ENCODE measurements around the gene RSBN1L.

Gene RSBN1L

DNA sequence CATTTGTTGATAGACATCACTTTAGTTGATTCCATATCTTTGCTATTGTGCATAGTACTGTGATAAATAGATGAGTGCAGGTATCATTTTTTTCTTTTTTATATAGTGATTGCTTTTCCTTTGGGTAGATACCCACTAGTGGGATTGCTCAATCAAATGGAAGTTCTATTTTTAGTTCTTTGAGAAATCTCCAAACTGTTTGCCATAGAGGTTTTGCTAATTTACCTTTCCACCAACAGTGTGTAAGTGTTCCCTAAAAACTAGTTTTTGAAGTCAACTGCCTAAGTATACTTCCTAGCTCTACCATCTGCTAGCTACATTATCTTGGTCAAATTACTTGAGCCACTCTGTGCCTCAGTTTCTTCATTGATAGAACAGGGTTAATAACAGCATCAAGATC is 31.5 kb upstream of the RSBN1L start:
- Histone ChIP-seq H3K4me3 (ENCODE audit: low read length in 2 of 2) (no peak overlapping the region), H3K27ac (replicated peaks; ENCODE audit: low read length) (no peak overlapping the region)

DNA sequence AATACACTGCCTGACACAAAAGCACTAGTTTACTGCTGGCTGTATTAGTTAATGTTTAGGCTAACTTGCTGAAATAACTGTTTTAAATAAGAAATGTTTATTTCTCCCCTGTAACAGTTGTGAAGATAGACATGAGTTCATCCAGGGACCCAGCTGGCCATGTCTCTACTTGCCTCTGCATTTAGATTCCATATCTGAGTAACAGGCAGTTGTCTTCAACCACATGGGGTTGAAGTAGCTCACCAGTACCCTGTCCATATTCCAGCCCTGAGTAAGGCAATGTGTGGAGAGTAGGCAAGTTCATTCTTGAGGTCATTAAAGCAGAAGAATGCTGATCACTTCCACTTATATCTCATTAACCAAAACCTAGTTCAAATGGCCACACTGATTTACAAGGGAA is 31.1 kb upstream of the RSBN1L start:
- H2BK12ac ChIP-seq (ENCODE audit: low read length) = no peak overlapping the region
- DNase-seq (ENCODE audit: low spot score) = no peak
- no peak overlapping the region for H3K23ac ChIP-seq (ENCODE audit: low read depth, low read length, poor library complexity)
- H2AFZ ChIP-seq (ENCODE audit: low read length) = no peak overlapping the region
- H3K79me1 ChIP-seq (ENCODE audit: low read depth, low read length) = no peaks in the 10 kb centered on the region
- H3K27me3 ChIP-seq (ENCODE audit: control insufficient read depth in 3 of 3, insufficient read depth in 3 of 3, low read depth in 1 of 3, low read length in 3 of 3) = no peaks in the 10 kb centered on the region
- H3K9ac ChIP-seq (ENCODE audit: low read depth, low read length, poor library complexity) = no peak overlapping the region
- no peak overlapping the region for H3K4me3 ChIP-seq (ENCODE audit: low read length in 2 of 2)
- H3K4ac ChIP-seq (ENCODE audit: low read length) = no peak overlapping the region
- H3K27ac ChIP-seq (replicated peaks; ENCODE audit: low read length) = peak overlapping the region; percentile 35
- no peak overlapping the region for H2BK5ac ChIP-seq (ENCODE audit: low read length)
- no peak overlapping the region for H2BK15ac ChIP-seq (ENCODE audit: low read length)
- H3K4me2 ChIP-seq (ENCODE audit: insufficient read depth, low read length, poor library complexity, severe bottlenecking) = no peak overlapping the region
- no peak overlapping the region for H2BK120ac ChIP-seq (ENCODE audit: low read depth, low read length)
- H3K14ac ChIP-seq (ENCODE audit: low read length) = no peak overlapping the region
- H3K18ac ChIP-seq (ENCODE audit: low read length) = no peak overlapping the region
- H3K4me1 ChIP-seq (ENCODE audit: control insufficient read depth in 2 of 2, insufficient read depth in 1 of 2, low read depth in 1 of 2, low read length in 2 of 2) = peaks cover 0 to 4% of the 10 kb centered on the region in 2 donors
- no peaks in the 10 kb centered on the region for H3K9me3 ChIP-seq (replicated peaks in 1 of 2; ENCODE audit: control insufficient read depth in 2 of 2, insufficient read depth in 1 of 2, low read depth in 1 of 2, low read length in 2 of 2)
- peaks cover 0 to 42% of the 10 kb centered on the region in 2 donors for H3K36me3 ChIP-seq (replicated peaks in 1 of 2; ENCODE audit: control insufficient read depth in 2 of 2, insufficient read depth in 2 of 2, low read length in 2 of 2)
- no peak overlapping the region for H2AK5ac ChIP-seq (ENCODE audit: low read depth, low read length)
- H4K91ac ChIP-seq (ENCODE audit: low read depth, low read length, poor library complexity) = no peak overlapping the region
- H4K8ac ChIP-seq (ENCODE audit: low read depth, low read length) = no peak overlapping the region

More for the DNA sequence above, 31.5 kb upstream of the RSBN1L start:
- Histone ChIP-seq H3K36me3 (replicated peaks in 1 of 2; ENCODE audit: control insufficient read depth in 2 of 2, insufficient read depth in 2 of 2, low read length in 2 of 2) (peaks cover 0 to 42% of the 10 kb centered on the region in 2 donors), H4K91ac (ENCODE audit: low read depth, low read length, poor library complexity) (no peak overlapping the region), H3K4ac (ENCODE audit: low read length) (no peak overlapping the region), H3K27me3 (ENCODE audit: control insufficient read depth in 3 of 3, insufficient read depth in 3 of 3, low read depth in 1 of 3, low read length in 3 of 3) (no peaks in the 10 kb centered on the region), H3K18ac (ENCODE audit: low read length) (no peak overlapping the region), H2AK5ac (ENCODE audit: low read depth, low read length) (no peak overlapping the region), H2BK12ac (ENCODE audit: low read length) (no peak overlapping the region), H3K79me1 (ENCODE audit: low read depth, low read length) (no peaks in the 10 kb centered on the region), H2BK120ac (ENCODE audit: low read depth, low read length) (no peak overlapping the region), H2AFZ (ENCODE audit: low read length) (no peak overlapping the region), H3K9me3 (replicated peaks in 1 of 2; ENCODE audit: control insufficient read depth in 2 of 2, insufficient read depth in 1 of 2, low read depth in 1 of 2, low read length in 2 of 2) (no peaks in the 10 kb centered on the region), H2BK15ac (ENCODE audit: low read length) (no peak overlapping the region), H3K4me1 (ENCODE audit: control insufficient read depth in 2 of 2, insufficient read depth in 1 of 2, low read depth in 1 of 2, low read length in 2 of 2) (peaks cover 0 to 4% of the 10 kb centered on the region in 2 donors), H3K9ac (ENCODE audit: low read depth, low read length, poor library complexity) (no peak overlapping the region), H3K23ac (ENCODE audit: low read depth, low read length, poor library complexity) (no peak overlapping the region), H3K4me2 (ENCODE audit: insufficient read depth, low read length, poor library complexity, severe bottlenecking) (no peak overlapping the region), H3K14ac (ENCODE audit: low read length) (no peak overlapping the region), H2BK5ac (ENCODE audit: low read length) (no peak overlapping the region), H4K8ac (ENCODE audit: low read depth, low read length) (no peak overlapping the region)
- DNase-seq (ENCODE audit: low spot score) = no peak

GRCh38 chr7:77667459-77668086 is 28.7 kb upstream of the RSBN1L start:
- Histone ChIP-seq H2AFZ (ENCODE audit: low read length) (no peak overlapping the region), H2BK120ac (ENCODE audit: low read depth, low read length) (no peak overlapping the region), H3K14ac (ENCODE audit: low read length) (no peak overlapping the region), H4K8ac (ENCODE audit: low read depth, low read length) (no peak overlapping the region), H3K4me1 (ENCODE audit: control insufficient read depth in 2 of 2, insufficient read depth in 1 of 2, low read depth in 1 of 2, low read length in 2 of 2) (peaks cover 0 to 4% of the 10 kb centered on the region in 2 donors), H3K4me3 (ENCODE audit: low read length in 2 of 2) (no peak overlapping the region), H3K4me2 (ENCODE audit: insufficient read depth, low read length, poor library complexity, severe bottlenecking) (no peak overlapping the region), H3K4ac (ENCODE audit: low read length) (no peak overlapping the region), H3K27ac (replicated peaks; ENCODE audit: low read length) (no peak overlapping the region), H2BK5ac (ENCODE audit: low read length) (no peak overlapping the region), H3K36me3 (replicated peaks in 1 of 2; ENCODE audit: control insufficient read depth in 2 of 2, insufficient read depth in 2 of 2, low read length in 2 of 2) (peaks cover 0 to 28% of the 10 kb centered on the region in 2 donors), H2AK5ac (ENCODE audit: low read depth, low read length) (no peak overlapping the region), H4K91ac (ENCODE audit: low read depth, low read length, poor library complexity) (no peak overlapping the region), H3K79me1 (ENCODE audit: low read depth, low read length) (no peaks in the 10 kb centered on the region), H3K27me3 (ENCODE audit: control insufficient read depth in 3 of 3, insufficient read depth in 3 of 3, low read depth in 1 of 3, low read length in 3 of 3) (no peaks in the 10 kb centered on the region), H3K9me3 (replicated peaks in 1 of 2; ENCODE audit: control insufficient read depth in 2 of 2, insufficient read depth in 1 of 2, low read depth in 1 of 2, low read length in 2 of 2) (no peaks in the 10 kb centered on the region), H2BK12ac (ENCODE audit: low read length) (no peak overlapping the region), H3K23ac (ENCODE audit: low read depth, low read length, poor library complexity) (no peak overlapping the region), H2BK15ac (ENCODE audit: low read length) (no peak overlapping the region), H3K18ac (ENCODE audit: low read length) (no peak overlapping the region), H3K9ac (ENCODE audit: low read depth, low read length, poor library complexity) (no peak overlapping the region)
- WGBS, 2 donors (ENCODE audit: extremely low coverage in 2 of 2, insufficient read length in 2 of 2, insufficient replicate concordance in 1 of 2) = no CpG with 5 or more reads among the region's 6 CpGs
- DNase-seq (ENCODE audit: low spot score) = no peak

- Histone ChIP-seq H3K9me3 (replicated peaks in 1 of 2; ENCODE audit: control insufficient read depth in 2 of 2, insufficient read depth in 1 of 2, low read depth in 1 of 2, low read length in 2 of 2) (no peaks in the 10 kb centered on the region), H2BK12ac (ENCODE audit: low read length) (no peak overlapping the region), H3K9ac (ENCODE audit: low read depth, low read length, poor library complexity) (no peak overlapping the region), H2AK5ac (ENCODE audit: low read depth, low read length) (no peak overlapping the region), H4K8ac (ENCODE audit: low read depth, low read length) (no peak overlapping the region), H3K4me3 (ENCODE audit: low read length in 2 of 2) (no peak overlapping the region), H3K79me1 (ENCODE audit: low read depth, low read length) (no peaks in the 10 kb centered on the region), H2BK5ac (ENCODE audit: low read length) (no peak overlapping the region), H2BK120ac (ENCODE audit: low read depth, low read length) (no peak overlapping the region), H3K4me2 (ENCODE audit: insufficient read depth, low read length, poor library complexity, severe bottlenecking) (no peak overlapping the region), H3K36me3 (replicated peaks in 1 of 2; ENCODE audit: control insufficient read depth in 2 of 2, insufficient read depth in 2 of 2, low read length in 2 of 2) (peaks cover 0 to 3% of the 10 kb centered on the region in 2 donors), H3K4ac (ENCODE audit: low read length) (no peak overlapping the region), H3K23ac (ENCODE audit: low read depth, low read length, poor library complexity) (no peak overlapping the region), H4K91ac (ENCODE audit: low read depth, low read length, poor library complexity) (no peak overlapping the region), H2BK15ac (ENCODE audit: low read length) (no peak overlapping the region), H3K14ac (ENCODE audit: low read length) (no peak overlapping the region), H2AFZ (ENCODE audit: low read length) (no peak overlapping the region), H3K27me3 (ENCODE audit: control insufficient read depth in 3 of 3, insufficient read depth in 3 of 3, low read depth in 1 of 3, low read length in 3 of 3) (no peaks in the 10 kb centered on the region), H3K18ac (ENCODE audit: low read length) (no peak overlapping the region), H3K4me1 (ENCODE audit: control insufficient read depth in 2 of 2, insufficient read depth in 1 of 2, low read depth in 1 of 2, low read length in 2 of 2) (no peaks in the 10 kb centered on the region), H3K27ac (replicated peaks; ENCODE audit: low read length) (no peak overlapping the region)
- whole genome bisulfite sequencing, 2 donors (ENCODE audit: extremely low coverage in 2 of 2, insufficient read length in 2 of 2, insufficient replicate concordance in 1 of 2) = no CpG with 5 or more reads among the region's 5 CpGs
- DNase-seq (ENCODE audit: low spot score) = no peak
These were observed 21.4 kb upstream of the RSBN1L start for GRCh38 chr7:77674878-77675277.

Measured in neuronal stem cell (in vitro differentiated cells).